A673 (cell line): ENCODE data around the gene PNPT1.

Source experiments
- CTCF ChIP-seq: fragments of 300-800, 200-600 bp; sonication (generic); conservative IDR thresholded peaks from 2 replicates; pipeline ENCODE4 v1.5.1; 2017; ENCODE audit warnings: low read depth, mild to moderate bottlenecking, antibody characterized with exemption, low read length, moderate library complexity, mixed read lengths
- EZH2 ChIP-seq: fragments of 200-600 bp; sonication (generic); IDR thresholded peaks from 2 replicates; pipeline ENCODE4 v1.6.1; 2017; ENCODE audit warnings: borderline replicate concordance, low read depth, mild to moderate bottlenecking, mixed read lengths, antibody characterized with exemption, low read length; ENCODE audit not compliant: poor library complexity, severe bottlenecking

GRCh38 chr2:55616551-55617174 lies 77.0 kb downstream of the PNPT1 start:
- TF ChIP-seq CTCF (no peak), EZH2 (no peak)
